Measurements from ENCODE around the gene PRTN3.
A peak's percentile ranks its signal among the peaks of the same experiment; 100 is the strongest.
"Not testable (repeated sequence)": the region's sequence is repeated elsewhere in the genome, so short reads cannot be mapped to it uniquely, and the experiment has no call there.

PRTN3 gene

GRCh38 chr19:883661-884211, 42.9 kb downstream of the PRTN3 start:
- no peak for DNase-seq (ENCODE audit: low read depth)

GRCh38 chr19:884420-885211, 43.8 kb downstream of the PRTN3 start:
- DNase-seq (ENCODE audit: low read depth): no peak

- DNase-seq (ENCODE audit: low read depth): no peak
Observed at GRCh38 chr19:885536-886224, 44.9 kb downstream of the PRTN3 start.

GRCh38 chr19:887072-887471, 46.3 kb downstream of the PRTN3 start:
- DNase-seq (ENCODE audit: low read depth): peak; percentile 18

GRCh38 chr19:887599-887998, 46.8 kb downstream of the PRTN3 start:
- DNase-seq (ENCODE audit: low read depth): no peak

GRCh38 chr19:888581-889385, 48.0 kb downstream of the PRTN3 start:
- no peak for DNase-seq (ENCODE audit: low read depth)

GRCh38 chr19:889662-890295, 49.0 kb downstream of the PRTN3 start:
- DNase-seq (ENCODE audit: low read depth): no peak

- no peak for DNase-seq (ENCODE audit: low read depth)
Observed at GRCh38 chr19:890831-891230, 50.0 kb downstream of the PRTN3 start.

GRCh38 chr19:891421-892200, 50.8 kb downstream of the PRTN3 start:
- not testable (repeated sequence) for DNase-seq (ENCODE audit: low read depth)

- DNase-seq (ENCODE audit: low read depth): no peak
Observed at GRCh38 chr19:892243-892893, 51.6 kb downstream of the PRTN3 start.

GRCh38 chr19:892894-893689, 52.3 kb downstream of the PRTN3 start, which contains the start of the genes MED16 and RNU6-9:
MED16 (minus strand) TSS chr19:893187; CDS start chr19:891131, 2,056 bp downstream.
RNU6-9 (plus strand) TSS chr19:893484.
- peak; percentile 84 for DNase-seq (ENCODE audit: low read depth)

GRCh38 chr19:896434-896833, 55.6 kb downstream of the PRTN3 start:
- DNase-seq (ENCODE audit: low read depth): no peak

- no peak for DNase-seq (ENCODE audit: low read depth)
Observed at GRCh38 chr19:896999-897398, 56.2 kb downstream of the PRTN3 start.

GRCh38 chr19:897442-898039, 56.7 kb downstream of the PRTN3 start:
- no peak for DNase-seq (ENCODE audit: low read depth)

All from stromal cell of bone marrow (primary cell).